Liver (tissue), 3 donors: ENCODE data around the gene CLEC1B.
"Not testable (repeated sequence)": the region's sequence is repeated elsewhere in the genome, so short reads cannot be mapped to it uniquely, and the experiment has no call there.

Experiments used
- TAF1 ChIP-seq: conservative IDR thresholded peaks from 2 replicates; pipeline ENCODE4 v1.6.1; 2016; ENCODE audit warnings: antibody characterized with exemption, mild to moderate bottlenecking
- TF ChIP-seq, protein P1 (sequence below): fragments of 150-350 bp; IDR thresholded peaks from 2 replicates; pipeline ENCODE4 v1.5.1; 2017; ENCODE audit warnings: improper control_type of control experiment, low read depth, low read length; ENCODE audit not compliant: missing input control
- TF ChIP-seq, protein P2 (sequence below): IDR thresholded peaks from 2 replicates; pipeline ENCODE4 v1.6.1; 2016; ENCODE audit warnings: antibody characterized with exemption
- TF ChIP-seq, protein P3 (sequence below): IDR thresholded peaks from 2 replicates; pipeline ENCODE4 v1.6.1; 2016; ENCODE audit warnings: antibody characterized with exemption
- donor health status: healthy.
- donor health status: healthy.

DNA sequence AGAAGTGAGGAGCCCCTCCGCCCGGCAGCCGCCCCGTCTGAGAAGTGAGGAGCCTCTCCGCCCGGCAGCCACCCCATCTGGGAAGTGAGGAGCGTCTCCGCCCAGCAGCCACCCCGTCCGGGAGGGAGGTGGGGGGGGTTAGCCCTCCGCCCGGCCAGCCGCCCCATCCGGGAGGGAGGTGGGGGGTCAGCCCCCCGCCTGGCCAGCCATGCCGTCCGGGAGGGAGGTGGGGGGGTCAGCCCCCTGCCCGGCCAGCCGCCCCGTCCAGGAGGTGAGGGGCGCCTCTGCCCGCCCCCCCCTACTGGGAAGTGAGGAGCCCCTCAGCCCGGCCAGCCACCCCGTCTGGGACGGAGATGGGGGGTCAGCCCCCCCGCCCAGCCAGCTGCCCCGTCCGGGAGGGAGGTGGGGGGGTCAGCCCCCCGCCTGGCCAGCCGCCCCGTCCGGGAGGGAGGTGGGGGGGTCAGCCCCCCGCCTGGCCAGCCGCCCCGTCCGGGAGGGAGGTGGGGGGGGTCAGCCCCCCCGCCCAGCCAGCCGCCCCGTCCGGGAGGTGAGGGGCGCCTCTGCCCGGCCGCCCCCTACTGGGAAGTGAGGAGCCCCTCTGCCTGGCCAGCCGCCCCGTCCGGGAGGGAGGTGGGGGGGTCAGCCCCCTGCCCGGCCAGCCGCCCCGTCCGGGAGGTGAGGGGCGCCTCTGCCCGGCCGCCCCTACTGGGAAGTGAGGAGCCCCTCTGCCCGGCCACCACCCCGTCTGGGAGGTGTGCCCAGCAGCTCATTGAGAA lies 45.8 kb downstream of the CLEC1B start:
- TF ChIP-seq, protein P1, sequence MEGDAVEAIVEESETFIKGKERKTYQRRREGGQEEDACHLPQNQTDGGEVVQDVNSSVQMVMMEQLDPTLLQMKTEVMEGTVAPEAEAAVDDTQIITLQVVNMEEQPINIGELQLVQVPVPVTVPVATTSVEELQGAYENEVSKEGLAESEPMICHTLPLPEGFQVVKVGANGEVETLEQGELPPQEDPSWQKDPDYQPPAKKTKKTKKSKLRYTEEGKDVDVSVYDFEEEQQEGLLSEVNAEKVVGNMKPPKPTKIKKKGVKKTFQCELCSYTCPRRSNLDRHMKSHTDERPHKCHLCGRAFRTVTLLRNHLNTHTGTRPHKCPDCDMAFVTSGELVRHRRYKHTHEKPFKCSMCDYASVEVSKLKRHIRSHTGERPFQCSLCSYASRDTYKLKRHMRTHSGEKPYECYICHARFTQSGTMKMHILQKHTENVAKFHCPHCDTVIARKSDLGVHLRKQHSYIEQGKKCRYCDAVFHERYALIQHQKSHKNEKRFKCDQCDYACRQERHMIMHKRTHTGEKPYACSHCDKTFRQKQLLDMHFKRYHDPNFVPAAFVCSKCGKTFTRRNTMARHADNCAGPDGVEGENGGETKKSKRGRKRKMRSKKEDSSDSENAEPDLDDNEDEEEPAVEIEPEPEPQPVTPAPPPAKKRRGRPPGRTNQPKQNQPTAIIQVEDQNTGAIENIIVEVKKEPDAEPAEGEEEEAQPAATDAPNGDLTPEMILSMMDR, result not testable (repeated sequence)
- TF ChIP-seq, protein P2, sequence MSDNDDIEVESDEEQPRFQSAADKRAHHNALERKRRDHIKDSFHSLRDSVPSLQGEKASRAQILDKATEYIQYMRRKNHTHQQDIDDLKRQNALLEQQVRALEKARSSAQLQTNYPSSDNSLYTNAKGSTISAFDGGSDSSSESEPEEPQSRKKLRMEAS, result not testable (repeated sequence)
- TF ChIP-seq, protein P3, sequence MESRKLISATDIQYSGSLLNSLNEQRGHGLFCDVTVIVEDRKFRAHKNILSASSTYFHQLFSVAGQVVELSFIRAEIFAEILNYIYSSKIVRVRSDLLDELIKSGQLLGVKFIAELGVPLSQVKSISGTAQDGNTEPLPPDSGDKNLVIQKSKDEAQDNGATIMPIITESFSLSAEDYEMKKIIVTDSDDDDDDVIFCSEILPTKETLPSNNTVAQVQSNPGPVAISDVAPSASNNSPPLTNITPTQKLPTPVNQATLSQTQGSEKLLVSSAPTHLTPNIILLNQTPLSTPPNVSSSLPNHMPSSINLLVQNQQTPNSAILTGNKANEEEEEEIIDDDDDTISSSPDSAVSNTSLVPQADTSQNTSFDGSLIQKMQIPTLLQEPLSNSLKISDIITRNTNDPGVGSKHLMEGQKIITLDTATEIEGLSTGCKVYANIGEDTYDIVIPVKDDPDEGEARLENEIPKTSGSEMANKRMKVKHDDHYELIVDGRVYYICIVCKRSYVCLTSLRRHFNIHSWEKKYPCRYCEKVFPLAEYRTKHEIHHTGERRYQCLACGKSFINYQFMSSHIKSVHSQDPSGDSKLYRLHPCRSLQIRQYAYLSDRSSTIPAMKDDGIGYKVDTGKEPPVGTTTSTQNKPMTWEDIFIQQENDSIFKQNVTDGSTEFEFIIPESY, result not testable (repeated sequence)
- TF ChIP-seq TAF1, result not testable (repeated sequence)
